A549 (cell line): ENCODE measurements around the gene ESYT1. TPM values are rescaled to one million over a fixed set of nuclear protein-coding genes. Genes with fewer than 3 reads are reported as not detected.

Experiments
- ATAC-seq, 2 experiments: fragments of 200-7000 bp in 1 of 2; fragments of >200 bp in 1 of 2; cut with Nextera tagmentation in 1 of 2; cut with Tn5 transposase in 1 of 2; 3 replicates each; pipeline versions ENCODE4 v1.8.0 to v1.9.1; 2018 to 2020; ENCODE audit warnings: mild to moderate bottlenecking in 1 of 2, moderate library complexity in 1 of 2
- CTCF ChIA-PET: fragments of 300-600 bp; sonication (Branson Sonifier 250); formaldehyde crosslinking; extraction: SDS; loops from one replicate; lab custom pipeline; 2021; ENCODE audit warnings: antibody characterized with exemption, inconsistent platforms; lab: Yijun Ruan, JAX
- POLR2A ChIA-PET: fragments of 350-600 bp; formaldehyde crosslinking; extraction: SDS; loops from one replicate; lab custom pipeline; 2021; ENCODE audit warnings: antibody characterized with exemption, inconsistent platforms; lab: Yijun Ruan, JAX
- DNase-seq, 2 experiments: peaks; one replicate each; pipeline versions ENCODE4 v3.0.0 to v3.0.0-alpha.2; 2011 to 2016; ENCODE audit warnings: low read depth in 1 of 2, low spot score in 1 of 2
- FAIRE-seq: peaks from 2 replicates; lab custom pipeline; 2011; peaks lifted over from hg19 to GRCh38; lab: Jason Lieb, UNC
- H3K27ac ChIP-seq, 2 experiments: fragments of >200 bp; sonication (Bioruptor Twin); formaldehyde crosslinking; 3 replicates each; pipeline ENCODE4 v1.5.1; 2016 to 2017
- H3K4me1 ChIP-seq: fragments of >200 bp; sonication (Bioruptor Twin); formaldehyde crosslinking; 3 replicates; pipeline ENCODE4 v1.6.1; 2016
- H3K4me2 ChIP-seq: fragments of >200 bp; sonication (Bioruptor Twin); formaldehyde crosslinking; 3 replicates; pipeline ENCODE4 v1.6.1; 2016
- H3K4me3 ChIP-seq: fragments of >200 bp; sonication (Bioruptor Twin); formaldehyde crosslinking; 3 replicates; pipeline ENCODE4 v1.5.1; 2016
- H3K9me3 ChIP-seq: fragments of >200 bp; sonication (Bioruptor Twin); formaldehyde crosslinking; 3 replicates; pipeline ENCODE4 v1.6.1; 2016
- CEBPB ChIP-seq, 2 experiments: fragments of >200 bp in 1 of 2; sonication (Bioruptor Twin) in 1 of 2; formaldehyde crosslinking in 1 of 2; IDR thresholded peaks; 2 replicates each; pipeline ENCODE4 v1.6.1; 2012 to 2016
- CTCF ChIP-seq: fragments of >200 bp; sonication (Bioruptor Twin); formaldehyde crosslinking; IDR thresholded peaks from 3 replicates; pipeline ENCODE4 v1.5.1; 2016
- EHF ChIP-seq: fragments of 250-450 bp; sonication (Bioruptor Pico); IDR thresholded peaks from 2 replicates; pipeline ENCODE4 v1.5.0; 2020; ENCODE audit warnings: mild to moderate bottlenecking
- ESRRA ChIP-seq: fragments of 150-350 bp; IDR thresholded peaks from 2 replicates; pipeline ENCODE4 v1.6.1; 2014; ENCODE audit warnings: mild to moderate bottlenecking, low read length, borderline replicate concordance
- GATA3 ChIP-seq: IDR thresholded peaks from 2 replicates; pipeline ENCODE4 v1.6.1; 2012; ENCODE audit warnings: borderline replicate concordance
- HES2 ChIP-seq: fragments of >200 bp; sonication (Bioruptor Twin); formaldehyde crosslinking; IDR thresholded peaks from 2 replicates; pipeline ENCODE4 v1.6.1; 2016
- HEYL ChIP-seq: fragments of 250-450 bp; sonication (Bioruptor Pico); IDR thresholded peaks from 2 replicates; pipeline ENCODE4 v1.8.0; 2021; ENCODE audit warnings: mild to moderate bottlenecking, moderate library complexity
- HOXA7 ChIP-seq: fragments of 250-450 bp; sonication (Bioruptor Pico); IDR thresholded peaks from 2 replicates; pipeline ENCODE4 v1.5.0; 2020; ENCODE audit warnings: mild to moderate bottlenecking, moderate library complexity
- HOXB5 ChIP-seq: fragments of 250-450 bp; sonication (Bioruptor Pico); IDR thresholded peaks from 2 replicates; pipeline ENCODE4 v1.5.0; 2020; ENCODE audit warnings: mild to moderate bottlenecking, moderate library complexity
- JUNB ChIP-seq: fragments of >200 bp; sonication (Bioruptor Twin); formaldehyde crosslinking; IDR thresholded peaks from 2 replicates; pipeline ENCODE4 v1.6.1; 2016
- KDM5A ChIP-seq: fragments of 200-600 bp; sonication (generic); IDR thresholded peaks from 2 replicates; pipeline ENCODE4 v1.6.1; 2016; ENCODE audit warnings: antibody characterized with exemption, mild to moderate bottlenecking
- MAZ ChIP-seq: fragments of 150-350 bp; IDR thresholded peaks from 2 replicates; pipeline ENCODE4 v1.6.1; 2014; ENCODE audit warnings: antibody characterized with exemption, low read depth, low read length, borderline replicate concordance
- MYC ChIP-seq: IDR thresholded peaks from 2 replicates; pipeline ENCODE4 v1.6.1; 2012; ENCODE audit warnings: mild to moderate bottlenecking, inconsistent platforms, low read length, improper control_type of control experiment, borderline replicate concordance
- NR3C1 ChIP-seq: fragments of >200 bp; sonication (Bioruptor Twin); formaldehyde crosslinking; IDR thresholded peaks from 3 replicates; pipeline ENCODE4 v1.6.1; 2017
- PHF8 ChIP-seq: fragments of 200-600 bp; sonication (generic); IDR thresholded peaks from 2 replicates; pipeline ENCODE4 v1.6.1; 2016; ENCODE audit warnings: low read depth, mild to moderate bottlenecking, antibody characterized with exemption, moderate library complexity, borderline replicate concordance
- POLR2AphosphoS2 ChIP-seq: conservative IDR thresholded peaks from 2 replicates; pipeline ENCODE4 v1.6.1; 2012; ENCODE audit warnings: low read length, improper control_type of control experiment, inconsistent platforms
- RAD21 ChIP-seq, 2 experiments: fragments of >200 bp in 1 of 2; sonication (Bioruptor Twin) in 1 of 2; formaldehyde crosslinking in 1 of 2; IDR thresholded peaks in 1 of 2; conservative IDR thresholded peaks in 1 of 2; 2 replicates in 1 of 2; 3 replicates in 1 of 2; pipeline ENCODE4 v1.6.1; 2012 to 2018; ENCODE audit warnings: inconsistent platforms in 1 of 2
- RCOR1 ChIP-seq: fragments of 150-350 bp; IDR thresholded peaks from 2 replicates; pipeline ENCODE4 v1.6.1; 2014; ENCODE audit warnings: antibody characterized with exemption, low read length, low read depth
- SMC3 ChIP-seq: fragments of >200 bp; sonication (Bioruptor Twin); formaldehyde crosslinking; IDR thresholded peaks from 3 replicates; pipeline ENCODE4 v1.6.1; 2018; ENCODE audit warnings: inconsistent platforms
- TFCP2L1 ChIP-seq: fragments of 250-450 bp; sonication (Bioruptor Pico); IDR thresholded peaks from 2 replicates; pipeline ENCODE4 v1.5.0; 2021; ENCODE audit warnings: mild to moderate bottlenecking
- TP53 ChIP-seq: fragments of 250-450 bp; sonication (Bioruptor Pico); IDR thresholded peaks from 2 replicates; pipeline ENCODE4 v1.5.0; 2021; ENCODE audit warnings: mild to moderate bottlenecking, moderate library complexity
- WGBS: methylation state at CpG from one replicate; pipeline ENCODE4 v1.1.6; 2017; ENCODE audit errors: missing lambda C conversion rate; 5-methylcytosine and 5-hydroxymethylcytosine counted together
- polyA plus RNA-seq, 4 experiments: library from polyadenylated mRNA; depleted of rRNA in 3 of 4; stranded (reverse); fragments of >200 nt; fragmentation: RNase III in 1 of 4; extraction: RNeasy Plus Mini Kit Qiagen cat#74134 plus additional on column Dnase treatment in 1 of 4; gene quantifications; 2 replicates in 3 of 4; 3 replicates in 1 of 4; pipeline ENCODE4 v1.2.3, GENCODE V29; 2011 to 2017
- TF ChIP-seq, protein P1 (sequence below): fragments of 150-350 bp; IDR thresholded peaks from 2 replicates; pipeline ENCODE4 v1.6.1; 2014; ENCODE audit warnings: low read depth, mild to moderate bottlenecking, low read length
- TF ChIP-seq, protein P2 (sequence below): fragments of 450-650 bp; IDR thresholded peaks from 2 replicates; pipeline ENCODE4 v1.6.1; 2014; ENCODE audit warnings: antibody characterized with exemption
- TF ChIP-seq, protein P3 (sequence below): IDR thresholded peaks from 2 replicates; pipeline ENCODE4 v1.6.1; 2012; ENCODE audit warnings: low read depth, borderline replicate concordance
- TF ChIP-seq, protein P4 (sequence below): IDR thresholded peaks from 2 replicates; pipeline ENCODE4 v1.6.1; 2012

The ESYT1 gene
- polyA plus RNA-seq, 2 of the 4 experiments (the other 2 are of a cell fraction), result 54.2 to 72.4 TPM

DNA sequence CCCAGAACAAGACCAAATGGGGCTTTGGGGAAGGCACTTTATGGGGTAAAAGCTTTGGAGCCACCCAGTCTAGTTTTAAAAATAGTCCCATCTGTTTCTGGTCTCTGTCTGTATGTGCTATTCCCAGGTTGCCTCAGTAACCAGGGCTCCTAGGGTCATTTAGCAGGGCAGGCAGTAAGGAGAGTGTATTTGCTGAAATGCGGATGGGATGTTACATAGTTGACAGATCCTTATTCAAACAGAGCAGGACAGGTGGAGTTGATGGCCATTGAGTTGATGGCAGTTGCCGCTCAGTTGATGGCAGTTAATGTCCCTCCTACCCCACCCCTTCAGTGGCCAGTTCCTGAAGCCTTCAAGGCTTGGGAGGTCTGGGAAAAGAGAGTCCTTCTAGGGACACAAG lies 5.4 kb upstream of the ESYT1 start (continued):
- TF ChIP-seq, protein P1, sequence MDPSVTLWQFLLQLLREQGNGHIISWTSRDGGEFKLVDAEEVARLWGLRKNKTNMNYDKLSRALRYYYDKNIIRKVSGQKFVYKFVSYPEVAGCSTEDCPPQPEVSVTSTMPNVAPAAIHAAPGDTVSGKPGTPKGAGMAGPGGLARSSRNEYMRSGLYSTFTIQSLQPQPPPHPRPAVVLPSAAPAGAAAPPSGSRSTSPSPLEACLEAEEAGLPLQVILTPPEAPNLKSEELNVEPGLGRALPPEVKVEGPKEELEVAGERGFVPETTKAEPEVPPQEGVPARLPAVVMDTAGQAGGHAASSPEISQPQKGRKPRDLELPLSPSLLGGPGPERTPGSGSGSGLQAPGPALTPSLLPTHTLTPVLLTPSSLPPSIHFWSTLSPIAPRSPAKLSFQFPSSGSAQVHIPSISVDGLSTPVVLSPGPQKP, result no peak
- TF ChIP-seq ESRRA (no peak), RAD21 (conservative IDR thresholded peaks at IDR 0.05 in 1 of 2, IDR thresholded peaks at IDR 0.05 in 1 of 2) (no peak), TFCP2L1 (no peak), HES2 (no peak), JUNB (no peak), CTCF (no peak), PHF8 (no peak), TP53 (no peak), EHF (CRISPR knock-in tag) (no peak)
- TF ChIP-seq, protein P2, sequence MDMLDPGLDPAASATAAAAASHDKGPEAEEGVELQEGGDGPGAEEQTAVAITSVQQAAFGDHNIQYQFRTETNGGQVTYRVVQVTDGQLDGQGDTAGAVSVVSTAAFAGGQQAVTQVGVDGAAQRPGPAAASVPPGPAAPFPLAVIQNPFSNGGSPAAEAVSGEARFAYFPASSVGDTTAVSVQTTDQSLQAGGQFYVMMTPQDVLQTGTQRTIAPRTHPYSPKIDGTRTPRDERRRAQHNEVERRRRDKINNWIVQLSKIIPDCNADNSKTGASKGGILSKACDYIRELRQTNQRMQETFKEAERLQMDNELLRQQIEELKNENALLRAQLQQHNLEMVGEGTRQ, result no peak

DNA sequence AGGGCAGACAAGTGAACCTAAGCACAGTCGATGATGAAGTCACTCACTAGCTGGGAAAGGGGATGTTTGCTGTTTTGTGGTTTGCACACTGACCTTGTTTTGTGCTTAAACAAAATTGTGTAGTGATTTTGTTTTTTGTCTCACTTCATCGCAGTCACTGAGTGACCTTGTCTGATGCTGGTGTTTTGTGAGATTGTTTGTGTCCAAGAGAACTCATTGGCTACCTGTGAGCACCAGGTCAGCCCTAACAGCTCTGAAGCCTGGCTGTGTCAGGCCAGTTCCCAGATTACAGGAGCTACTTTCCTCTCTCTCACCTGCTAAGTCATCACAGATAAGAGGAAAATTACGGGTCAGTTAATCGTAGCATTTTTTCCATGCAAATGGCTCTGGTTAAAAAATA lies 3.9 kb upstream of the ESYT1 start:
- TF ChIP-seq KDM5A (no peak), MAZ (no peak), HOXB5 (CRISPR knock-in tag) (no peak), CTCF (no peak), RCOR1 (no peak), GATA3 (no peak), TP53 (no peak), HOXA7 (no peak), MYC (no peak), SMC3 (no peak), HEYL (no peak), POLR2AphosphoS2 (no peak), CEBPB (IDR thresholded peaks at IDR 0.05) (no peak), NR3C1 (no peak)
- TF ChIP-seq, protein P3, sequence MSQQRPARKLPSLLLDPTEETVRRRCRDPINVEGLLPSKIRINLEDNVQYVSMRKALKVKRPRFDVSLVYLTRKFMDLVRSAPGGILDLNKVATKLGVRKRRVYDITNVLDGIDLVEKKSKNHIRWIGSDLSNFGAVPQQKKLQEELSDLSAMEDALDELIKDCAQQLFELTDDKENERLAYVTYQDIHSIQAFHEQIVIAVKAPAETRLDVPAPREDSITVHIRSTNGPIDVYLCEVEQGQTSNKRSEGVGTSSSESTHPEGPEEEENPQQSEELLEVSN, result no peak
- TF ChIP-seq, protein P4, sequence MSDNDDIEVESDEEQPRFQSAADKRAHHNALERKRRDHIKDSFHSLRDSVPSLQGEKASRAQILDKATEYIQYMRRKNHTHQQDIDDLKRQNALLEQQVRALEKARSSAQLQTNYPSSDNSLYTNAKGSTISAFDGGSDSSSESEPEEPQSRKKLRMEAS, result no peak
- TF ChIP-seq, protein P1, result no peak
- ChIA-PET POLR2A (interaction anchor here (1.0 kb wide), 1 partner anchor 65 kb away, joined by 3 read pairs; the partner anchor contains the start of gene SMARCC2), CTCF (interaction anchor here (0.9 to 15.7 kb wide), 7 partner anchors 16 to 99 kb away, joined by 3 to 204 read pairs (median 4); partner anchors contain the start of genes MYL6 and SMARCC2)
- FAIRE-seq (no peak), ATAC-seq (no peak), DNase-seq (no peak)
- 89% methylated on average over 4 of the region's 4 CpGs for WGBS
- no peak overlapping the region for H3K4me3 ChIP-seq
- no peaks in the 10 kb centered on the region for H3K9me3 ChIP-seq
- H3K27ac ChIP-seq, result no peak overlapping the region
- no peak overlapping the region for H3K4me2 ChIP-seq
- H3K4me1 ChIP-seq, result peaks cover 28% of the 10 kb centered on the region
